Fibroblast of the aortic adventitia (primary cell): ENCODE results near the gene POLDIP3. TPM values are rescaled to one million over a fixed set of nuclear protein-coding genes. Genes with fewer than 3 reads are reported as not detected.

Experiments
- DNase-seq: peaks from one replicate; pipeline ENCODE4 v3.0.0-alpha.2; 2010; ENCODE audit warnings: low read depth
- H3K4me3 ChIP-seq: 2 replicates; pipeline ENCODE4 v1.5.1; 2011; ENCODE audit warnings: low read depth, mild to moderate bottlenecking, control low read depth, low read length, moderate library complexity
- total RNA-seq: library from RNA; depleted of rRNA; stranded (reverse); fragments of >200 nt; gene quantifications from 2 replicates; pipeline ENCODE4 v1.2.3, GENCODE V29; 2012; ENCODE audit warnings: low replicate concordance
- TF ChIP-seq, protein P1 (sequence below): IDR thresholded peaks from 2 replicates; pipeline ENCODE4 v1.5.1; 2011; ENCODE audit warnings: mild to moderate bottlenecking, low read length, control low read depth, inconsistent platforms; ENCODE audit not compliant: insufficient read depth

POLDIP3 gene
- total RNA-seq, 1 donor, result 34.1 TPM

DNA sequence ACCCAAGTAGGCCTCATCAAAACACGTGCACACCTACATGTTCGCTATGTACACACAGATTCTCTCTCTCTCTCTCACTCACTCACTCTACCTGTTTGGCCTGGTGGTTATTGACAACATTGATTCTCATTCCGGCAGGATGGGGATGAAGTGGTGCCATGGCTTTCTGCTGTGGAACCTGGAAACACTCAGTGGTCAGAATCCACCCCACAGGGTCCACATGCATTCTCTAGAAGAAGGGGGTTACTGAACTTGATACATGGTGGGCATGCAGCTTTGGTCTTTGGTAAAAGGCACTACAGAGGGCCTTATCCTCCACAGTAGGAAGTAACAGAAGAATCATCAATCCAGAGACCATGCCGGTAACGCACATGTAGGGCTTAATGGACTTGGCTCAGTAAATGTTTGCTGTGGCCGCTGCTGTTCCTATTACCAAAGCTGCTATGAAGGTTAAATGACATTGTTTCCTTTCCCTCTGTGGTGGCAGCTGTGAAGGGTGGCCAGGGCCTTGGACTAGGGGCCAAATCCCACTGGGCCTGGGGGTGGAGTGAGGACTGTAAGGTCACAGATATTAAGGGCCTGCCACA is 12.7 kb downstream of the POLDIP3 start:
- no peak for DNase-seq
- TF ChIP-seq, protein P1, sequence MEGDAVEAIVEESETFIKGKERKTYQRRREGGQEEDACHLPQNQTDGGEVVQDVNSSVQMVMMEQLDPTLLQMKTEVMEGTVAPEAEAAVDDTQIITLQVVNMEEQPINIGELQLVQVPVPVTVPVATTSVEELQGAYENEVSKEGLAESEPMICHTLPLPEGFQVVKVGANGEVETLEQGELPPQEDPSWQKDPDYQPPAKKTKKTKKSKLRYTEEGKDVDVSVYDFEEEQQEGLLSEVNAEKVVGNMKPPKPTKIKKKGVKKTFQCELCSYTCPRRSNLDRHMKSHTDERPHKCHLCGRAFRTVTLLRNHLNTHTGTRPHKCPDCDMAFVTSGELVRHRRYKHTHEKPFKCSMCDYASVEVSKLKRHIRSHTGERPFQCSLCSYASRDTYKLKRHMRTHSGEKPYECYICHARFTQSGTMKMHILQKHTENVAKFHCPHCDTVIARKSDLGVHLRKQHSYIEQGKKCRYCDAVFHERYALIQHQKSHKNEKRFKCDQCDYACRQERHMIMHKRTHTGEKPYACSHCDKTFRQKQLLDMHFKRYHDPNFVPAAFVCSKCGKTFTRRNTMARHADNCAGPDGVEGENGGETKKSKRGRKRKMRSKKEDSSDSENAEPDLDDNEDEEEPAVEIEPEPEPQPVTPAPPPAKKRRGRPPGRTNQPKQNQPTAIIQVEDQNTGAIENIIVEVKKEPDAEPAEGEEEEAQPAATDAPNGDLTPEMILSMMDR, result no peak
- no peak overlapping the region for H3K4me3 ChIP-seq

DNA sequence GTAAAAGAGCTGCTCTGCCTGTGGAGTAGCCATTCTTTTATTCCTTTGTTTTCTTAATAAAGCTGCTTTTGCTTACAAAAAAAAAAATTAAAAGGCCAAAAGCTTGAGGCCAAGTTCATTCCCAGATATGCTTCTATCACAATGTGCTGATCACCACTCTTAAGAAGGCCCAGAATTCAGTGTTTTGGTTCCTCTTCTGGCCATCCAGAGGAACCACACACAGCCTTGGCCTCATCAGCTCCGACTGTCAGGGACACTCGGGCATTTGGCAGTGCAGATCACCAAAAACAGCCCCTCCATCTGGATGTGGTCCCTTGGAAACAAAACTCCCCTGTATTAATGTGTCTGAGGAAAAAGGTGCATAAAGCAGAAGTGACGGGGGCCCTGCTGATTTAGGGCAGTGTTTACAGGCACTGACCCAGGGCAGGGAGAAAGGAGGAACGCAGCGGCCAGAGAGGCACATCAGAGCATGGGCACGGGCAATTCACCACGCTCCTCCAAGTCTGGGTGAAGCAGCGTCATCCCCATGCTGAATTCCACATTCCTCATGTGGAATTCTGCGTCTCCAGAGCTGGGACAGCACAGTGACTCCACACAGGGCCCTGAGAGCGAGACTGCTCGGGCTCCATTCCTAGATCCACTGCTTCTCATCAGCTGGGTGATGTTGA is 17.7 kb downstream of the POLDIP3 start:
- H3K4me3 ChIP-seq, result no peak overlapping the region
- DNase-seq, result no peak
- TF ChIP-seq, protein P1, result no peak

DNA sequence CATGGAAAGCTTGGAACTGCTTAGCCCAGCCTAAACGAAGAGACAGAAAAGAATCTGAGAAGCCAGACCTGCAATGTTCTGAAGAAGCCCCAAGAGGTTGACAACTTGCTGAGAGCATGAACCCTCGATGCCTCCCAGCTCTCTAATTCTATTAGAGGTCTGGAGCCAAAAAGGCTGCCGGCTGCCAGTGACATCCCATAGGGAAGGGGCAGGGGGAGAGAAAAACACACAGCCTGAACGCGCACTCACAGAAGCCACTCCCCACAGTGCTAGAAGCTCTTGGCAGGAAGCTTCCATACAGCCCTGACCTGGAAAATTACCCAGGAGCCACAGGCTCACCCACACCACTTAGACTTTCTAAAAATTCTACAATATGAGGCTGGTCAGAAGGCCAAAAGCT is 18.3 kb downstream of the POLDIP3 start:
- peak; percentile 45 for DNase-seq
- H3K4me3 ChIP-seq, result no peak overlapping the region
- TF ChIP-seq, protein P1, result no peak

DNA sequence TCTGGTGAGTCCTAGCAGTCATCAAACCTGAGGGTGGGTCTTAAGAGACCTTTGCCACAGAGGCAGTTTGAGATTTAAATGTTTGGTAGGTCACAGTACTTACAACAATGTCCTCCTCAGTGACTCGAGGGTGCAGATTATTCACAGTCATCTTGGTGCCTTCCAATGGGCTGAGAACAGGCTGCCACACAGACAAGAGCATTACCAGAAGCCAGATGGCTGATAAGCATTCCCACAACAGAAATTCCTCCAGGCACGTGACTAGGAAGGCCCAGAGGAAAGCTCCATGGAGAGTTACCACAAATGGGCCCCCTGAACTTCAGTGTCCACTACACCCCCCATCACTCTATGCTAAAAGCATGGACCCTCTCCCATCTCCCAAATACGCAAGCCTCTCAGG is 19.2 kb downstream of the POLDIP3 start:
- DNase-seq, result peak; percentile 32
- no peak overlapping the region for H3K4me3 ChIP-seq
- TF ChIP-seq, protein P1, result no peak

DNA sequence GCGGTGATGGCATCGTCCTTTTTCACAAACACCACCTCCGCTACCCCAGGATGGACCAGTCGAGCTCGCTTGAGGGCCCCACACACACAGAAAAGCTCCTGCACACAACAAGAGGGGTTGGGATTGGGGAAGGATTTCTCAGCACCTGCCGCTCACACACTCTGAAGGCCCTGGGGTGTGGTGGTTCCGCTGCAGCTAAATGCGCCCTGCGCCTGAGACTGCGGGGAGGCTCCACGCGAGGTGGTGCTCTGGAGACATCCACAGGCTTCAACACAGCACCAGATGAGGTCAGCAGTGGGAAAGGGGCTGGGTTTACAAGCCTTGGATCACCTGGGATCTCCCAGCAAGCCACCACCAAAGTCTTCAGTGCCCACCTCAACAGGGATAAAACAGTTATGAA is 22.7 kb downstream of the POLDIP3 start:
- DNase-seq, result no peak
- H3K4me3 ChIP-seq, result no peak overlapping the region
- TF ChIP-seq, protein P1, result no peak

DNA sequence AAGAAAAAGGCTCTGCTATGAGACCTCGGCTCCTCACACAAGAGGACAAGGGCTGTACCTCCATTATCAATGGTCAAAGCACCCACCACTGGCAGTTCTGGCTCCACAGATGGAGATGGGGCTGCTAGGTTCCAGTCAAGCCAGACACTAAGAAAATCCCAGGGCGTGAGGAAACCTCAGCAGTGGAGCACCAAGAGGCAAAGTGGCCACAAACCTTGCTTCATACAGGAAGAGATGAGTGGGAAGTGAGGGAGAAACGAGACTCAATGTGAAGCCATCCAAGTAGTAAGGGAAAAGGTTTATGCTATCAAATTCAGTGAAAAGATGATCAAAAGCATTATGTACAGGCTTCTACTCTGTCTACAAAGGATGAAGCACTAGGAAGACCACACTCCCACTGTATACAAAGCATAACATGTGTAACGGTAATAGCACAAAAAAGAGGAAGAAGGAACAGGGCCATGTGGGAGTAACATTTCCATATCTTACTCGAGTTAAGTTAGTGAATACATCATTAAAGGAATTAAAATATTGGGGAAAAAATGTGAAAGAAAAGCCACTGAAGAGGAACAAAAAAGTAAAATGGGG is 27.0 kb downstream of the POLDIP3 start:
- no peak for DNase-seq
- TF ChIP-seq, protein P1, result no peak
- H3K4me3 ChIP-seq, result no peak overlapping the region
